Liver (tissue), 9 donors: ENCODE measurements around the gene NYAP1. TPM values are rescaled to one million over a fixed set of nuclear protein-coding genes. Genes with fewer than 3 reads are reported as not detected.

Experiments used
- DNase-seq: peaks from one replicate; pipeline ENCODE4 v3.0.0-alpha.2; 2017; ENCODE audit warnings: low spot score
- H3K27ac ChIP-seq, 2 donors: one replicate each; pipeline ENCODE4 v1.7.0; 2013; ENCODE audit warnings: inconsistent platforms in 2 of 2, low read length in 2 of 2, control low read depth in 1 of 2, low read depth in 1 of 2, mild to moderate bottlenecking in 1 of 2
- H3K27me3 ChIP-seq, 4 donors: one replicate each; pipeline versions ENCODE4 v1.6.1 to v1.7.0; 2013; ENCODE audit warnings: low read length in 3 of 4, inconsistent platforms in 1 of 4, mild to moderate bottlenecking in 1 of 4, moderate library complexity in 1 of 4; ENCODE audit not compliant: control insufficient read depth in 4 of 4, insufficient read depth in 4 of 4
- H3K36me3 ChIP-seq, 4 donors: one replicate each; pipeline versions ENCODE4 v1.6.1 to v1.7.0; 2013; ENCODE audit warnings: low read length in 3 of 4, mild to moderate bottlenecking in 3 of 4, low read depth in 1 of 4, moderate library complexity in 1 of 4; ENCODE audit not compliant: control insufficient read depth in 4 of 4, insufficient read depth in 3 of 4
- H3K4me1 ChIP-seq, 4 donors: one replicate each; pipeline versions ENCODE4 v1.6.1 to v1.7.0; 2013; ENCODE audit warnings: low read length in 3 of 4, mild to moderate bottlenecking in 3 of 4, moderate library complexity in 1 of 4; ENCODE audit not compliant: control insufficient read depth in 4 of 4, insufficient read depth in 4 of 4
- H3K4me3 ChIP-seq, 3 donors: one replicate each; pipeline versions ENCODE4 v1.6.1 to v1.7.0; 2013; ENCODE audit warnings: low read length in 3 of 3, control low read depth in 1 of 3, low read depth in 1 of 3, mild to moderate bottlenecking in 1 of 3
- H3K9ac ChIP-seq, 2 donors: one replicate each; pipeline ENCODE4 v1.7.0; 2013; ENCODE audit warnings: low read length in 2 of 2, mild to moderate bottlenecking in 2 of 2, moderate library complexity in 2 of 2, control low read depth in 1 of 2, low read depth in 1 of 2
- H3K9me3 ChIP-seq, 4 donors: one replicate each; pipeline versions ENCODE4 v1.6.1 to v1.7.0; 2013; ENCODE audit warnings: low read length in 3 of 4; ENCODE audit not compliant: control insufficient read depth in 4 of 4
- EGR1 ChIP-seq, 2 donors: IDR thresholded peaks; 2 replicates each; pipeline ENCODE4 v1.6.1; 2016 to 2018; ENCODE audit warnings: antibody characterized with exemption in 2 of 2, low read depth in 2 of 2
- FOXA1 ChIP-seq: IDR thresholded peaks from 2 replicates; pipeline ENCODE4 v1.6.1; 2016; ENCODE audit warnings: antibody characterized with exemption
- FOXA2 ChIP-seq: IDR thresholded peaks from 2 replicates; pipeline ENCODE4 v1.6.1; 2016; ENCODE audit warnings: antibody characterized with exemption
- GABPA ChIP-seq, 2 donors: IDR thresholded peaks in 1 of 2; conservative IDR thresholded peaks in 1 of 2; 2 replicates each; pipeline ENCODE4 v1.6.1; 2016; ENCODE audit warnings: antibody characterized with exemption in 2 of 2, mild to moderate bottlenecking in 1 of 2, moderate library complexity in 1 of 2
- HNF4A ChIP-seq, 2 donors: conservative IDR thresholded peaks; 2 replicates each; pipeline ENCODE4 v1.6.1; 2016; ENCODE audit warnings: antibody characterized with exemption in 2 of 2, mild to moderate bottlenecking in 2 of 2
- HNF4G ChIP-seq: IDR thresholded peaks from 2 replicates; pipeline ENCODE4 v1.6.1; 2016; ENCODE audit warnings: antibody characterized with exemption
- JUND ChIP-seq, 2 donors: IDR thresholded peaks; 2 replicates each; pipeline ENCODE4 v1.6.1; 2016; ENCODE audit warnings: antibody characterized with exemption in 2 of 2
- NR2F2 ChIP-seq: IDR thresholded peaks from 2 replicates; pipeline ENCODE4 v1.6.1; 2016; ENCODE audit warnings: antibody characterized with exemption
- RAD21 ChIP-seq, 2 donors: IDR thresholded peaks; 2 replicates each; pipeline ENCODE4 v1.6.1; 2016; ENCODE audit warnings: antibody characterized with exemption in 2 of 2, mild to moderate bottlenecking in 2 of 2
- RXRA ChIP-seq, 2 donors: IDR thresholded peaks; 2 replicates each; pipeline ENCODE4 v1.6.1; 2017 to 2018; ENCODE audit warnings: antibody characterized with exemption in 2 of 2, mild to moderate bottlenecking in 1 of 2
- SP1 ChIP-seq: IDR thresholded peaks from 2 replicates; pipeline ENCODE4 v1.6.1; 2018; ENCODE audit warnings: antibody characterized with exemption, mild to moderate bottlenecking
- TAF1 ChIP-seq: conservative IDR thresholded peaks from 2 replicates; pipeline ENCODE4 v1.6.1; 2016; ENCODE audit warnings: antibody characterized with exemption, mild to moderate bottlenecking
- YY1 ChIP-seq: IDR thresholded peaks from 2 replicates; pipeline ENCODE4 v1.6.1; 2016; ENCODE audit warnings: antibody characterized with exemption, mild to moderate bottlenecking
- WGBS: extraction: QIAGEN DNeasy Blood & Tissue Kit; methylation state at CpG from one replicate; pipeline ENCODE4 v1.1.7; 2013; 5-methylcytosine and 5-hydroxymethylcytosine counted together
- polyA plus RNA-seq, 2 donors: library from polyadenylated mRNA; stranded (reverse) in 1 of 2; unstranded in 1 of 2; fragments of 200-250 nt in 1 of 2; fragments of >200 nt in 1 of 2; fragmentation: Nextera tagmentation in 1 of 2; extraction: Ambion mirVana in 1 of 2; gene quantifications; one replicate each; pipeline versions ENCODE4 v1.2.1 to v1.2.3, GENCODE V29; 2013 to 2015
- total RNA-seq, 2 donors: library from RNA; depleted of rRNA; stranded (reverse); fragments of >200 nt; gene quantifications; one replicate each; pipeline ENCODE4 v1.2.3, GENCODE V29; 2014
- TF ChIP-seq, protein P1 (sequence below): IDR thresholded peaks from 2 replicates; pipeline ENCODE4 v1.6.1; 2016; ENCODE audit warnings: antibody characterized with exemption
- TF ChIP-seq, protein P2 (sequence below): IDR thresholded peaks from 2 replicates; pipeline ENCODE4 v1.6.1; 2016; ENCODE audit warnings: antibody characterized with exemption
- TF ChIP-seq, protein P3 (sequence below): IDR thresholded peaks from 2 replicates; pipeline ENCODE4 v1.6.1; 2016; ENCODE audit warnings: antibody characterized with exemption
- TF ChIP-seq, protein P4 (sequence below): IDR thresholded peaks from 2 replicates; pipeline ENCODE4 v1.6.1; 2016; ENCODE audit warnings: antibody characterized with exemption, mild to moderate bottlenecking
- TF ChIP-seq, protein P5 (sequence below): fragments of 150-350 bp; IDR thresholded peaks from 2 replicates; pipeline ENCODE4 v1.5.1; 2017; ENCODE audit warnings: improper control_type of control experiment, low read depth, low read length; ENCODE audit not compliant: missing input control
- donor health status: healthy.
- donor health status: healthy.
- donor health status: healthy.
- donor health status: healthy.
- donor health status: healthy.

Gene NYAP1
- total and polyA plus RNA-seq, 4 donors: 0.08 to 0.29 (median 0.09) TPM; not detected in 1

DNA sequence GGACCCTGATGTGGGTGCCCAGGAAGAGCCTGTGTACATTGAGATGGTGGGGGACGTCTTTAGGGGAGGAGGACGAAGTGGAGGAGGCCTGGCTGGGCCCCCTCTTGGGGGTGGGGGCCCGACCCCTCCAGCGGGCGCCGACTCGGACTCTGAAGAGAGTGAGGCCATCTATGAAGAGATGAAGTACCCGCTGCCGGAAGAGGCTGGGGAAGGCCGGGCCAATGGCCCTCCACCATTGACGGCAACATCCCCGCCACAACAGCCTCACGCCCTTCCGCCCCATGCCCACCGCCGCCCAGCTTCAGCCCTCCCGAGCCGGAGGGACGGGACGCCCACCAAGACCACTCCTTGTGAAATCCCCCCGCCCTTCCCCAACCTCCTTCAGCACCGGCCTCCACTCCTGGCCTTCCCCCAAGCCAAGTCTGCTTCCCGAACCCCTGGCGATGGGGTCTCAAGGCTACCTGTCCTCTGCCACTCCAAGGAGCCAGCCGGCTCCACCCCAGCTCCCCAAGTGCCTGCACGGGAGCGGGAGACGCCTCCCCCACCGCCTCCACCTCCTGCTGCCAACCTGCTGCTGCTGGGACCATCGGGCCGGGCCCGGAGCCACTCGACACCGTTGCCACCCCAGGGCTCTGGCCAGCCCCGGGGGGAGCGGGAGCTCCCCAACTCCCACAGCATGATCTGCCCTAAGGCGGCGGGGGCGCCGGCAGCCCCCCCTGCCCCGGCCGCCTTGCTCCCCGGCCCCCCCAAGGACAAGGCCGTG is 4.8 kb downstream of the NYAP1 start:
- no peaks in the 10 kb centered on the region for H3K36me3 ChIP-seq
- no peak overlapping the region for H3K27ac ChIP-seq
- WGBS: 95% methylated on average over 44 of the region's 44 CpGs
- H3K9me3 ChIP-seq: no peaks in the 10 kb centered on the region
- H3K4me1 ChIP-seq: peaks cover 0 to 5% (median 4%) of the 10 kb centered on the region in 4 donors
- H3K9ac ChIP-seq: no peak overlapping the region
- H3K27me3 ChIP-seq: no peaks in the 10 kb centered on the region
- H3K4me3 ChIP-seq: no peak overlapping the region
- no peak for DNase-seq
- TF ChIP-seq, protein P1, sequence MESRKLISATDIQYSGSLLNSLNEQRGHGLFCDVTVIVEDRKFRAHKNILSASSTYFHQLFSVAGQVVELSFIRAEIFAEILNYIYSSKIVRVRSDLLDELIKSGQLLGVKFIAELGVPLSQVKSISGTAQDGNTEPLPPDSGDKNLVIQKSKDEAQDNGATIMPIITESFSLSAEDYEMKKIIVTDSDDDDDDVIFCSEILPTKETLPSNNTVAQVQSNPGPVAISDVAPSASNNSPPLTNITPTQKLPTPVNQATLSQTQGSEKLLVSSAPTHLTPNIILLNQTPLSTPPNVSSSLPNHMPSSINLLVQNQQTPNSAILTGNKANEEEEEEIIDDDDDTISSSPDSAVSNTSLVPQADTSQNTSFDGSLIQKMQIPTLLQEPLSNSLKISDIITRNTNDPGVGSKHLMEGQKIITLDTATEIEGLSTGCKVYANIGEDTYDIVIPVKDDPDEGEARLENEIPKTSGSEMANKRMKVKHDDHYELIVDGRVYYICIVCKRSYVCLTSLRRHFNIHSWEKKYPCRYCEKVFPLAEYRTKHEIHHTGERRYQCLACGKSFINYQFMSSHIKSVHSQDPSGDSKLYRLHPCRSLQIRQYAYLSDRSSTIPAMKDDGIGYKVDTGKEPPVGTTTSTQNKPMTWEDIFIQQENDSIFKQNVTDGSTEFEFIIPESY: no peak
- no peak for TF ChIP-seq JUND (IDR thresholded peaks at IDR 0.05)
- TF ChIP-seq EGR1 (IDR thresholded peaks at IDR 0.05; ENCODE audit: low read depth in 2 of 2): no peak
- no peak for TF ChIP-seq FOXA2
- no peak for TF ChIP-seq NR2F2
- TF ChIP-seq, protein P2, sequence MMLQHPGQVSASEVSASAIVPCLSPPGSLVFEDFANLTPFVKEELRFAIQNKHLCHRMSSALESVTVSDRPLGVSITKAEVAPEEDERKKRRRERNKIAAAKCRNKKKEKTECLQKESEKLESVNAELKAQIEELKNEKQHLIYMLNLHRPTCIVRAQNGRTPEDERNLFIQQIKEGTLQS: no peak
- no peak for TF ChIP-seq GABPA (IDR thresholded peaks at IDR 0.05 in 1 of 2, conservative IDR thresholded peaks at IDR 0.05 in 1 of 2)
- no peak for TF ChIP-seq TAF1
- TF ChIP-seq HNF4A (conservative IDR thresholded peaks at IDR 0.05): no peak
- no peak for TF ChIP-seq RAD21 (IDR thresholded peaks at IDR 0.05)
- TF ChIP-seq, protein P3, sequence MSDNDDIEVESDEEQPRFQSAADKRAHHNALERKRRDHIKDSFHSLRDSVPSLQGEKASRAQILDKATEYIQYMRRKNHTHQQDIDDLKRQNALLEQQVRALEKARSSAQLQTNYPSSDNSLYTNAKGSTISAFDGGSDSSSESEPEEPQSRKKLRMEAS: no peak
- TF ChIP-seq RXRA (IDR thresholded peaks at IDR 0.05): no peak
- no peak for TF ChIP-seq SP1
- TF ChIP-seq YY1: no peak
- TF ChIP-seq, protein P4, sequence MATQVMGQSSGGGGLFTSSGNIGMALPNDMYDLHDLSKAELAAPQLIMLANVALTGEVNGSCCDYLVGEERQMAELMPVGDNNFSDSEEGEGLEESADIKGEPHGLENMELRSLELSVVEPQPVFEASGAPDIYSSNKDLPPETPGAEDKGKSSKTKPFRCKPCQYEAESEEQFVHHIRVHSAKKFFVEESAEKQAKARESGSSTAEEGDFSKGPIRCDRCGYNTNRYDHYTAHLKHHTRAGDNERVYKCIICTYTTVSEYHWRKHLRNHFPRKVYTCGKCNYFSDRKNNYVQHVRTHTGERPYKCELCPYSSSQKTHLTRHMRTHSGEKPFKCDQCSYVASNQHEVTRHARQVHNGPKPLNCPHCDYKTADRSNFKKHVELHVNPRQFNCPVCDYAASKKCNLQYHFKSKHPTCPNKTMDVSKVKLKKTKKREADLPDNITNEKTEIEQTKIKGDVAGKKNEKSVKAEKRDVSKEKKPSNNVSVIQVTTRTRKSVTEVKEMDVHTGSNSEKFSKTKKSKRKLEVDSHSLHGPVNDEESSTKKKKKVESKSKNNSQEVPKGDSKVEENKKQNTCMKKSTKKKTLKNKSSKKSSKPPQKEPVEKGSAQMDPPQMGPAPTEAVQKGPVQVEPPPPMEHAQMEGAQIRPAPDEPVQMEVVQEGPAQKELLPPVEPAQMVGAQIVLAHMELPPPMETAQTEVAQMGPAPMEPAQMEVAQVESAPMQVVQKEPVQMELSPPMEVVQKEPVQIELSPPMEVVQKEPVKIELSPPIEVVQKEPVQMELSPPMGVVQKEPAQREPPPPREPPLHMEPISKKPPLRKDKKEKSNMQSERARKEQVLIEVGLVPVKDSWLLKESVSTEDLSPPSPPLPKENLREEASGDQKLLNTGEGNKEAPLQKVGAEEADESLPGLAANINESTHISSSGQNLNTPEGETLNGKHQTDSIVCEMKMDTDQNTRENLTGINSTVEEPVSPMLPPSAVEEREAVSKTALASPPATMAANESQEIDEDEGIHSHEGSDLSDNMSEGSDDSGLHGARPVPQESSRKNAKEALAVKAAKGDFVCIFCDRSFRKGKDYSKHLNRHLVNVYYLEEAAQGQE: no peak
- no peak for TF ChIP-seq FOXA1
- TF ChIP-seq, protein P5, sequence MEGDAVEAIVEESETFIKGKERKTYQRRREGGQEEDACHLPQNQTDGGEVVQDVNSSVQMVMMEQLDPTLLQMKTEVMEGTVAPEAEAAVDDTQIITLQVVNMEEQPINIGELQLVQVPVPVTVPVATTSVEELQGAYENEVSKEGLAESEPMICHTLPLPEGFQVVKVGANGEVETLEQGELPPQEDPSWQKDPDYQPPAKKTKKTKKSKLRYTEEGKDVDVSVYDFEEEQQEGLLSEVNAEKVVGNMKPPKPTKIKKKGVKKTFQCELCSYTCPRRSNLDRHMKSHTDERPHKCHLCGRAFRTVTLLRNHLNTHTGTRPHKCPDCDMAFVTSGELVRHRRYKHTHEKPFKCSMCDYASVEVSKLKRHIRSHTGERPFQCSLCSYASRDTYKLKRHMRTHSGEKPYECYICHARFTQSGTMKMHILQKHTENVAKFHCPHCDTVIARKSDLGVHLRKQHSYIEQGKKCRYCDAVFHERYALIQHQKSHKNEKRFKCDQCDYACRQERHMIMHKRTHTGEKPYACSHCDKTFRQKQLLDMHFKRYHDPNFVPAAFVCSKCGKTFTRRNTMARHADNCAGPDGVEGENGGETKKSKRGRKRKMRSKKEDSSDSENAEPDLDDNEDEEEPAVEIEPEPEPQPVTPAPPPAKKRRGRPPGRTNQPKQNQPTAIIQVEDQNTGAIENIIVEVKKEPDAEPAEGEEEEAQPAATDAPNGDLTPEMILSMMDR: no peak
- no peak for TF ChIP-seq HNF4G
